ENCODE results near the gene USP20.

The USP20 gene

DNA sequence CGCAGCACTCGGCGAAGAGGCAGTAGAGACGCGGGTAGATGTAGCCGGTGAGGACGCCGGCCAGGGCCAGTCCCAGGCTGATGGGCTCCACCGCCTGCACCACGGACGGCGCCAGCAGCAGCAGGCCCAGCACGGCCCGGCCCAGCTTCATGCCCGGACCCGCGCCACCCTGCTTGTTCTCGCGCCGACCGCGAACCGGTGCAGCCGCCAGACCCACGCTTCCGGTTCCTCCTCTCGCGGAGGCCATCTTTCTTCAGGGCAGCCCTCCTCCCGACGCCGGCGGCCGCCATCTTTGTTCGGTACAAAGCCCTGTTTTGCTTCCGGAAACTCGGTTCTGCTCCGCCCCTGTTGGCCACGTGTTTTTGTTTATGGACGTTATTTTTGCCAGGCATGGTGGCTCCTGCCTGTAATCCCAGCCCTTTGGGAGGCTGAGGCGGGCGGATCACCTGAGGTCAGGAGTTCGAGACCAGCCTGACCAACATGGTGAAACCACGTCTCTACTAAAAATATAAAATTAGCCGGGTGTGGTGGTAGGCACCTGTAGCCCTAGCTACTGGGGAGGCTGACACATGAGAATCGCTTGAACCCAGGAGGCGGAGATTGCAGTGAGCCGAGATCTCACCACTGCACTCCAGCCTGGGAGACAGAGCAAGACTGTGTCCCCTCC lies 11.2 kb upstream of the USP20 start, which contains the start of gene TOR1A:
TOR1A (minus strand) TSS at position 202 of the 667 bp plus-strand sequence; CDS start at position 151, 51 bp downstream.
- DNase-seq (ENCODE audit: low spot score), result peak; percentile 93

DNA sequence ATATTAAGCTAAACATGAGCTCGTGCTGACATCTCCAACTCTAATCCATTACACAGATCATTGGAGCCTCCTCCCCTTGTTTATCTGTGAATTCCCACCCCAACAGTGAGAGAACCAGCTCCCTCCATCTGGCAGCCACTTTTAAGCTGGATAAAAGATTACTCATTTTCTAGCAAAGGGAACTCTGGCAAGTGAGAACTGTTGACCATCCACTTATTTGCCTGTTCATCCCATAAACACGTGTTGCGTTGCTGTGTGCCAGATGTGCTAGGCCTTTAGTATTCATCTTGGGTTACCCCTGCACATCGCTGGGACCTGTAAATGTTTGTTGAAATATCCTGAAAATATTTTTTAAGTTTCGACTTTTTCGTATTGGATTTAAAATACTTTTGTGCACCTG lies 8.9 kb upstream of the USP20 start:
- DNase-seq (ENCODE audit: low spot score), result no peak

DNA sequence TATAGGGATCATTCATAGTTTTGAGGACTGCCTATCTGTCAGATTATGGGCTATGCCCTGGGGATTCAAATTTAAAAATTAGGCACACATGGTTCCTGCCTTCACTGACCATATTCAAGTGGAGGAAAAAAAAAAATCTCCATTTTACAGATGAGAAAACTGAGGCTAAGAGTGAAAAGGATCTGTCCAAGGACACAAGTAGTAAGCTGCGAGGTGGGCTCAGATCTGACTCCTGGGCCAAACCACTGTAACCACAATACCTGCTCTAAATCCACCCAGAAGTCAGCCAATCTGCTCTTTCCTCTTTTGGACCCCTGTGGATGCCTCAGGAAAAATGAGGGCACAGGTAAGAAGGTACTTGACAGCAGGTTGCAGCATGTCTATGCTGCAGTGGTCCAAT lies 8.5 kb upstream of the USP20 start:
- DNase-seq (ENCODE audit: low spot score), result no peak

DNA sequence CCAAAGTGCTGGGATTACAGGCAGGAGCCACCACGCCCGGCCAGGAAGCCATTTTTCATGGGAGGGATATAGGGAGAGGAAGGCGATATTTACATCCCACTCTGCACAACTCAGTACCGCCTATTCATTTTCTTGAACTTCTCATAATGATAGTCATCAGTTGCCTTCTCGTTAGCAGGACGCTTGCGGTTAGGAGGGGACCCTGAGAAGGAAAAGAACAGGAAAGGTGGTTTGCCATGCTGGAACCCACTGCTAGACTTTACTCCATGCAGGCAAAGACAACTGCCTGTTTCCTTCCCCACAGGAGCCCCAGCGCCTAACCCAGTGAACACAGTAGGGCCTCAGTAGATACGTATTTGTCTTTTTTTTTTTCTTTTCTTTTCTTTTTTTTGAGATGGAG lies 7.2 kb upstream of the USP20 start:
- DNase-seq (ENCODE audit: low spot score), result no peak

DNA sequence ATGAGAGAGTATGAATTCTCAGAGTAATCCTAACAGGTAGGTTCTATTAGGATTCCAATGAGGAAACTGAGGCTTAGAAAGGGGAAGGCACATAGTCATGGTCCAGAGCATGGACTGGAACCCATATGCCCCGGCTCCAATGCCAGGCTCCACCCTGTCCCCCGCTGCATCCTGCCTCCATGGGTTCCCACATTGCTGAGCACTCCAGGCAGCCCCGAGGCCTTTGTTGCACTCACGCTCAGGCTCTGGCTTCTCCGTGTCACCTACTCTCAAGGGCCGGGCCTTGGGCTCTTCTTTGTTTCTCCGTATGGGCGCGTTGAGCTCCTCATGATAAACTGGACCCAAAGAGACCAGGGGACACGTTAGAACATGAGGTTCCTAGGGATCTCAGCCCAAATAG lies 6.3 kb upstream of the USP20 start:
- no peak for DNase-seq (ENCODE audit: low spot score)

DNA sequence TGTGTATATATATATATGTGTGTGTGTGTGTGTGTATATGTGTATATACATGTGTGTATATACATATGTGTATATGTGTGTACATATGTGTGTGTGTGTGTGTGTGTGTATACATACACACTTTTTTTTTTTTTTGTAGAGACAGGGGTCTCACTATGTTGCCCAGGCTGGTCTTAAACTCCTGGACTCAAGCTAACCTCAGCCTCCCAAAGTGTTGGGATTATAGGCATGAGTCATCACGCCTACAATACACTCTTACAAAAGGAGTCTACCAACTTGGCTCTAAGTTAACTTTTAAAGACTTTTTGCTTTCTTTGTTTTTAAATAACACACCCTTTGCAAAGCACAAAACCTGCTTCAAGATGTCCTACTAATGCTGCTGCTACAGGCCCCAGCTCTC lies 2.3 kb upstream of the USP20 start:
- DNase-seq (ENCODE audit: low spot score), result no peak

DNA sequence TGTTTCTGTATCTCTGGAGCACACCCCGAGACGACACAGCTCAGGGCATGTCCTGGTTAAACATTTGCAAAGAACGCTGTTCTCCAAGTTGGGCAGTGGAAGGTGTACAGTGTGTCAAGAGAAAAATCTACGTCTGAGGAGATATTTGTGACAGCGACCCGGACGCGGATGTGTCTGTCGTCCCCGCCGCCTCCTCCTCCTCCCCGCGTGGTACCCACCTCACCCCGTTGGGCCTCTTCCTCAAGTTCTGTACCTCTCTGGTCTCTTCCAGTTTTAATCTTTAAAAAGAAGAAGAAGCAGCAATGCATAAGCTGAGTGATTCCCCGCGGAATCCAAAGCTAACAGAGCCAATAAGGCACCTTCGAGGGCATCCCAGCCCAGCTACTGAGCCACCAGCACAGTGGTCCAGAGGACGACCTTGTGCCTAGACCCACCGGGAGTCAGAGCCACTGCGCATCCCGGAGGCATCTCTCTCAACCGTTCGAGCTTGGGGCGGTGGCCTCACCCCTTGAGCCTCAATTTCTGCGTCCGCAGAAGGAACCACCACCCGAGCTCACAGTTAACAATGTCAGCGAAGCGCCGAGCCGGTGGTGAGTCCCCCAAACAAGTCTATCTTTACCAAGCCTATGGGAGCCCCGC lies 650 bp upstream of the USP20 start:
- DNase-seq (ENCODE audit: low spot score), result no peak

DNA sequence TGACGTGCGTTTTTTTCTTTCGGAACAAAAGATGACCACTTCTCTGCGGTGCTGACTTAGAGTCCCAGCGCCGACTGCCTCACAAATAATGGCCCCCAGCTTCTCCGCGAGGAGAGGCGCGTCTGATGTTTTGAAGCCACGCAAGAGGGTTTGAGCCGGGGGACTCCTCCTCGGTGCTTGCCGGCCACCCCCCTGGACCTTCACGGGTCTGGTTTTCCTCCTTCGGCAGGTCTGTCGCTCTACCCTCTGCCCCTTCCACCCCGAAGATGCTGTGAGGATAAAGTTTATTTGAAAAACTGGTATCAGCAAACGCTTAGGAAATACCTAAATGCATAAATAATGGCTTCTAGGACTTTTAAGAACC lies 584 bp downstream of the USP20 start:
- no peak for DNase-seq (ENCODE audit: low spot score)

DNA sequence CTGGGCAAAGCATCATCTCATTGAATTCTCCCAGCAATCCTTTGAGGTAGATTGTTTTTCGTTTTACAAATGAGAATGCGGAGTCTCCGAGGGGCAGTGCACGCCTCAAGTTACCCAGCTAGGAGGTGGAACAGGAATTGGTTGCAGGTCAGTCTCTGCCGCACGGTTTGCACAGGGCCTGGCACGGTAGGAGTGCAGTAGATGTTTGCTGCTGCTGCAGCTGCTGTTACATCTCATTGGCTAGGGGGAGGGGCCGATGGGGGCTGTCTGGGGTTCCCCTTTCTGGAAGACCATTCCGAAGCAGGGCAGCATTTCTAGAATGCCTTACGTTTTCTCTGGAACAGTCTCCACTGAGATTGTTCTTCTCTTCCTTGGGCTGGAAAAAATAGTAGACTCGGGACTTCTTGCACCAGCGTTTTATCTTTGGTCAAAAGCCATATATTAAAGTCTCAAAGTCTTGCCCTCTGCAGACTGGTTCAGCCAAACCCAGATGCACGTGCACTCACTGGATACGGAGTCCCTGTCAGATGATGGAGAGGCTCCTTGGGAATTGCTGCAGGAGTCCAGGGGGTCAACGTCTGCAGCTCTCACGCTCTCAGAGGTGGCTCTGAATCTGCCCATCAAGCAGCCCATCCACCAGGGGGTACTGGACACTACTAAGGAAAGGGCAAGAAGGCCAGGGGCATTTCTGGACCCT lies 1.2 kb downstream of the USP20 start:
- DNase-seq (ENCODE audit: low spot score), result no peak

DNA sequence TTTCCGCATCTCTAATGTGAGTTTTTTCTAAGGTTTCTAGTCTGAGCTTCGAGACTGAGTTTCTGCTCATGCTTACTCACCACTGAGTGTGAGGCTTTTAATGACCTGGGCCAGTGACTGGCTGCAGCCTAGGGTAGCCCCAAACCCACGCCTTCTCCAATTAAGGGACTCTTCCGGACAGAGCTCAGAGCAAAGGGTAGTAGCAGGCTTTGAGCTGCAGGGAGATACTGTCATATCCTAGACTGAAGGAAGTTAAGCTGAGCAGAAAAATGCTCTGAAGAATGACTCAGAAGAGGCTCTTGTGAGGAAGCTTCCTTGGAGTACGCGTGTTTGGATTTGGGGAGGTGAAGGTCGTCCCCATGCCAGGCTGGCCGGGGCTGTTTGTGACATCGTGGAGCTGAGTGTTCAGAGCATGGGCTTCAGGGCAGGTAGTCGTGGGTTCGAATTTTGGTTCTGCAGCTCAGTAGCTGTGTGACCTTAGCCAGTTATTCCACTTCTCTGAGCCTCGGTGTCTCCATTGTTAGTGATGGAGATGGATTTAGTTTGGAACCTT lies 3.5 kb downstream of the USP20 start:
- peak; percentile 53 for DNase-seq (ENCODE audit: low spot score)

DNA sequence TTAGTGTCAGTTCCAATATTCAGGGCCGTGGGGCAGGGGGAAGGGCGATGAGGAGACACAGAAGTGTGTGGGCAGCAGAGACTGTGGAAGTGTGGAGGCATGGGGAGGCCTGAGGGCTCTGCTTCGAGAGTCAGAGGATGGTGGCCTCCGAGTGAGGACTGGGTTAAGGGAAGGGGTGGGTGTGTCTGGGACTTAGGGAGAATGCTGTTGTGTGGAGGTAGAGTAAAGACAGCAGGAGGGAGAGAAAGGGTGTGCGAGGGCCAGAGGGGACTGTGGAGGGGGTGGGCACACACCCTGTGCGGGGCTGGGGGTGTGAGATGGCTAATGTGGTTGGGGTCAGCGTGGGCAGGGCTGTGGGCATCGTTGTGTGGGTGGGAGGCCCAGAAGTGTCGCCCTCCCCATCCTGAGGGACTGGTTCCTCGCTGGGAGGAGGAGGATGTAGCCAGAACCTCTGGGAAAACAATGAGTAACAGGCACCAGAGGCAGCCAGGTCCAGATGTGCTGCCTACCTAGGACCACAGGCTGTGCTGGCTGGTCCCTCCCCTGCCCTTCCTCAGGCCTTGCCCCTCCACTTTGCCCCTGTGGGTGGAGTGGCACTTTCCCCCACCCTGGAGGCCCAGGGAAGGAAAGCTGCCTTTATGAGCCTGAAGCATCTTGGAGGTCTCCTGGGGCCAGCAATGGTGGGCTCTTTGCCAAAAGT lies 4.2 kb downstream of the USP20 start:
- DNase-seq (ENCODE audit: low spot score), result no peak

DNA sequence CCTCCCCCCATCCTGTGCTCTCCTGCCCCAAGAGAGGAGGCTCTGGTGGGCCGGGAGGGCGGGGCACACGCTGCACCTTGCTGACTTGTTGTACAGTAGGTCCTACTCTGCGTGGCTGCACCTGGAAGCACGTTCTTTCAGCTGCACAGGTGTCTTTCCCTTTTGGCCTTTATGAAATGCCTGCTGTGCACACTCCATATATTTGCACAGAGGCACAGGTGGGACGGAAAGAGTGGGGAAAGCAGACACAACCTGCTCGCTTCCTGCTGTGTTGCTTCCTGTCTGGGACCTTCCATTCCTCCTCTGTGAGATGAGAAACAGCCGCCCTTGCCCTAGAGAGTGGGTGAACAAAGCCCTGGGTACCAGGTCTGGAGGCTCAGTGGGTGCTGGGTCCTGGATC lies 4.8 kb downstream of the USP20 start:
- no peak for DNase-seq (ENCODE audit: low spot score)

DNA sequence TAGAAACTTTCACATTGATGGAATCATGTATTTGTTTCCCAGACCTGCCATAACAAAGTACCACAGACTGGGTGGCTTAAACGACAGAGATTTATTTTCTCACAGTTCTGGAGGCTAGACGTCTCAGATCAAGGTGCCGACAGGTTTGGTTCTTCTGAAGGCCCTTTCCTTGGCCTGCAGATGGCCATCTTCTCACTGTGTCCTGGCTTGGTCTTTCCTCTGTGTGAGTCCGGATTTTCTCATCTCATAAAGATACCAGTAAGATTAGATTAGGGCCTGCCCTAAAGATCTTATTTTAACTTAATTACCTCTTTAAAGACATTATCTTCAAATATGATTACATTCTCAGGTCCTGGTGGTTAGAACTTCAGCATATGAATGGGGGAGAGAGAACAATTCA lies 5.8 kb downstream of the USP20 start:
- DNase-seq (ENCODE audit: low spot score), result no peak

DNA sequence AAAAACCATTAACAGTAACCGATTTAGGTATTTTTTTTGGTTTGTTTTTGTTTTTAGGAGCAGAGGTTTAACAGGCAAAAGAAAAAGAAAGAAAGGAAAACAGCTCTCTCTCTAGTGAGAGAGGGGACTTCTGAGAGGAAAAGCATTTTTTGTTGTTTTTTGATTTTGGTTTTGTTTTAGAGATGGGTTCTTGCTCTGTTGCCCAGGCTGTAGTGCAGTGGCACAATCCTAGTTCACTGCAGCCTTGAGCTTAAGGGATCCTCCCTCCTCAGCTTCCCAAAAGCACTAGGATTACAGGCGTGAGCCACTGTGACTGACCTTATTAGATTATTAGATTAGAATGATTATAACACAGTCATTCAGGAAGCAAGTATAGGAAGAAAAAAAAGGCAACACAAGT lies 10.1 kb downstream of the USP20 start:
- no peak for DNase-seq (ENCODE audit: low spot score)

DNA sequence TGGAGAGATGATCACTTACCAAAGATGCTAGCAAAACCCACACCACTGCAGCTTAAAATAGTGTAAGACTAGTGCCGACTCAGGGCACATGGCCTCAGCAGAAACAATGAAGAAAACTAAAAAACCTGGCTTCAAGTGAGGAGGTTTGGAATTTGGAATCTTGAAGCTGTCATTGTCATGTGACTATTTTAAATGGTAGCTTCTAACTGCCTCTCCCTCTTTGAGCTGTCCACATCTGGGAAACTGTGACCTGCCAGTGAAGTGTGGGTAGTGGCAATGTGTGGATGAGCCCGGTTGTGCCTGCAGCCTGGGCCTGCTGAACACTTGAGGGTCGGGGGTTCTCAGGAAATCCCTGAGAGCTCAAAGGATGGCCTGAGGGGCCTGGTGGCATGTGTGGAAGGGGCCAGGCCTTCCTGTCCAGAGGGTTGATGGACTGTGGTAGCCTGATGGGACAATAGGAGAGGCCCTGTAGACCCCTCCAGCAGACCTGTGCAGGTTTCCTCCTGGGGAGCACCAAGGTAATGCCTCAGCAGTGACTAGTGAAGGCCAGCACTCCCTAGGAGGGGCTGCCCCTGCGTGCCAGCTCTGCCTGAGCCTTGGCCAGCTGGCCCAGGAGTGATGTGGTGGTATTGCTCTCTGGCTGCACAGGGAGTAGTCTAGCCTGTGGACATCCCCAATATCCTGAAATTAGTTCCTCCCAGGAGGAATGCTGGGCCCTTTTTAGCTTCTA lies 13.6 kb downstream of the USP20 start:
- no peak for DNase-seq (ENCODE audit: low spot score)

DNA sequence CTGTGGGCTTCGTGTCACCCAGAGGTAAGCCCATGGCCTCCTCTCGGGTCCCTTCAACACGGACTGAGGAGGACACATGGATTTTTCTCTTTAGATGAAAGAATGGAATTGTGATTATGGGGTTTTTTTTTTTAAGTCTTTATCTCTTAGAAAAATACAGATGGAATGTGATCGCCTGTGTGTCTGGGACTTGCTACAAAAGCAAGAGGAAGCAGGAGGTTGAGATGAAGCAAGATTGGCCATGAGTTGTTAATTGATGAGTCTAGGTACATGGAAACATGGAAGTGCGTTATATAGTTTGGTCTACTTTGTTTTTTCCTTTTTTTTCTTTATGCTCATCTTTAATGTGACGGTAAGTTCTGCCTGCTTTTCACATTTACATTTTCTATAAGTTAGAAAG lies 14.6 kb downstream of the USP20 start:
- DNase-seq (ENCODE audit: low spot score), result no peak

DNA sequence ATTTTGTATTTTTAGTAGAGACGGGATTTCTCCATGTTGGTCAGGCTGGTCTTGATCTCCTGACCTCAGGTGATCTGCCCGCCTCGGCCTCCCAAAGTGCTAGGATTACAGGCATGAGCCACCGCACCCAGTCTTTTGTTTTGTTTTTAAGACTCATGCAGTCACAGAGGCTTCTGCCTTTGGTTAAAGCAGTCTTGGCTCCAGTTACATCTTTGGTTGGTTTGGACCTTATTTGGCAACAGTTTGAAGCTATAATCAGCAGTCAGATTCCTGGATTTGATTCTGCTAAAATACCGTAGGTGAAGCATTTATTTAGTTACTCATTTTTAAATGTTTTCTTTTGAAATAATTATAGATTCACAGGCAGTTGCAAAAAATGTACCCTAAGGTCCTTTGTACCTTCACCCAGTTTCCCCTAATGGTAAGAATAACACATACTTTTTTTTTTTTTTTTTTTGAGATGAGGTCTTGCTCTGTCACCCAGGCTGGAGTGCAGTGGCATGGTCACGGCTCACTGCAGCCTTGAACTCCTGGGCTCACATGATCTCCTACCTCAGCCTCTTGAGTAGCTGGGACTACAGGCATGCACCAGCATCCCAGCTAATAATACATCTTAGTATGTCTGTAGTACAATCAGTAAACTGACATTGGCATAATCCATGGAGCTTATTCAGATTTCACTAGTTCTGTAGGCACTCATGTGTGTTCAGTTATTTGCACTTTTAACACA lies 15.7 kb downstream of the USP20 start:
- DNase-seq (ENCODE audit: low spot score), result no peak

DNA sequence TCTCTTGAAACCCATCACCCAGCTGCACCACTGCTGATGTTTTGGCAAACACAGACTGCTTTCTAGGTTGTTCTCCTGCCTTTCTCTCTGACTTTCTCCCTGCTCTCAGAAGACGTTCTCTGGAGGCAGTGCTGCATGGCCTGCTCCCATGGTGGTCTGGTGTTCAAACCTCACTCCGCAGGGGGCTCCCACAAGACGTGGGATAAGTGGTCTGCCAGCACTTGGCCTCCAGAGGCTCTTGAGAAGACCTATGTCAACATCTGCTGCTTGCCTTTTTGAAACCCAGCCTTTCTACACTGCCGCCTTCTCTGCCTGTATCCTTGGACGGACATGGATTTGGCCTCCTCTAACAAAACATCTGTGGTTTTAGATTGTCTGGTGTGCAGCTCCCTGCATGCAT lies 16.6 kb downstream of the USP20 start:
- DNase-seq (ENCODE audit: low spot score), result no peak

DNA sequence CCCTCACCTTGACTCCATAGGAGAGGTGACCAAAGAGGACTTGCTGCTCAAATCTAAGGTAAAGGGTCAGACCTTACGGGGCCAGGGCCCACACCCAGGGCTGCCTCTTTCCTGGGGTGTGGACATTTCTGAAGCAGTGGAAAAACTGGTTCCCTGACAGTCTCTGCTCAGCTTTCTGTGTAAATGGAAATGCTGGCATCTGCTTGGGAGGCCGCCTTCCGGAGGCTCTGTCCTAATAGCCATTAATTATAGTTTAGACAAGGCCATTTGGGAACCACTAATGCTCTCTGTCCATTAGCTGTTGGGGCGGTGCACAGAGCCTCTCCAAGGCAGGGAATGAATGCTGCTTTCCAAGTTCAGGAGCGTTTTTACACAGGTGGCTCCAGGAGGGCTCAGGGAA lies 17.3 kb downstream of the USP20 start:
- no peak for DNase-seq (ENCODE audit: low spot score)

DNA sequence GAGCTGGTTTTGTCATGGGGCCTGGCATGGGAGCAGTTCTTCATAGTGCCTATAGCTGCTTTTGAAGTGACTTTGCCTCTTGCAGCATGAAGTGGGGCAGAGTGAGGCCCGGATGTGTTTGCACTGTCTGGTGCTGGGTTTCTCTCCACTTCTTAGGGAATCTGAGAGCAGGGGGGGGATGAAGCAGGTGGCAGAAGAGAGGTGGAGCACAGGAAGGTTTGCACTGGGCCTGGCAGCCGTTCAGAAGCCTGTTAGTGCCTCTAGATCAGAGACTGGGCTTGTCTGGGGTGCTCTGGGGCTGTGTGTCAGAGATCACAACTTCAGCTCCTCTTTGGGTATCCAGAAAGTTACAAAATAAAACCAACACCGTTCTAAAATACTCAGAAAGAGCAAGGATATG lies 18.4 kb downstream of the USP20 start:
- DNase-seq (ENCODE audit: low spot score), result no peak

DNA sequence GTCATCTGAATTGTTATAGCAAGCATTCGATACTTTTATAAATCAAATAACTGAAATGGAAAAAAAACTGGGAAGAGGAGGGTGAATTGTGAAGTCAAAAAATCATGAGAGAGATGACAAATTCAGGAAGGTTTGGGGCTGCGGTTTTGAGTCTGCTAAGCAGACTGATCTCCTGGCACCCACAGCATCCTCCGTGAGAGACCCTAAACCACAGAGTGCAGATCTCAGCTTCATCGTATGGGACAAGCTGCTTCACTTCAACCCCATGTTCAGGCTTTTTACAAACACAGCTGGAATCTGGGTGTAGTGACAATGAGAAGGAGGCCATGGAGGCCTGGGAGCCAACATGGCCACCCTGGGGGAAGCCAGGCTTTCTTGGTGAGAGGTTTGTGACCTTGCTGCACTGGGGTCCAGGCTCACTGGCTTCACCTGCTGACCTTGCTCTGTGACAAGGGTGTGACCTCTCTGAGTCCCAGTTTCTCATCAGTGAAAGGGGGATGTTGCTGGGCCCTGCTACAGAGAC lies 19.4 kb downstream of the USP20 start:
- DNase-seq (ENCODE audit: low spot score), result no peak
